ENCODE measurements around the gene S100A6. TPM values are rescaled to one million over a fixed set of nuclear protein-coding genes. Genes with fewer than 3 reads are reported as not detected.
A peak's percentile ranks its signal among the peaks of the same experiment; 100 is the strongest.

S100A6 gene
- total and polyA plus RNA-seq, 2 donors (not counting 1 experiment from before 2014, with no cell fraction given): 110 to 213 TPM

DNA sequence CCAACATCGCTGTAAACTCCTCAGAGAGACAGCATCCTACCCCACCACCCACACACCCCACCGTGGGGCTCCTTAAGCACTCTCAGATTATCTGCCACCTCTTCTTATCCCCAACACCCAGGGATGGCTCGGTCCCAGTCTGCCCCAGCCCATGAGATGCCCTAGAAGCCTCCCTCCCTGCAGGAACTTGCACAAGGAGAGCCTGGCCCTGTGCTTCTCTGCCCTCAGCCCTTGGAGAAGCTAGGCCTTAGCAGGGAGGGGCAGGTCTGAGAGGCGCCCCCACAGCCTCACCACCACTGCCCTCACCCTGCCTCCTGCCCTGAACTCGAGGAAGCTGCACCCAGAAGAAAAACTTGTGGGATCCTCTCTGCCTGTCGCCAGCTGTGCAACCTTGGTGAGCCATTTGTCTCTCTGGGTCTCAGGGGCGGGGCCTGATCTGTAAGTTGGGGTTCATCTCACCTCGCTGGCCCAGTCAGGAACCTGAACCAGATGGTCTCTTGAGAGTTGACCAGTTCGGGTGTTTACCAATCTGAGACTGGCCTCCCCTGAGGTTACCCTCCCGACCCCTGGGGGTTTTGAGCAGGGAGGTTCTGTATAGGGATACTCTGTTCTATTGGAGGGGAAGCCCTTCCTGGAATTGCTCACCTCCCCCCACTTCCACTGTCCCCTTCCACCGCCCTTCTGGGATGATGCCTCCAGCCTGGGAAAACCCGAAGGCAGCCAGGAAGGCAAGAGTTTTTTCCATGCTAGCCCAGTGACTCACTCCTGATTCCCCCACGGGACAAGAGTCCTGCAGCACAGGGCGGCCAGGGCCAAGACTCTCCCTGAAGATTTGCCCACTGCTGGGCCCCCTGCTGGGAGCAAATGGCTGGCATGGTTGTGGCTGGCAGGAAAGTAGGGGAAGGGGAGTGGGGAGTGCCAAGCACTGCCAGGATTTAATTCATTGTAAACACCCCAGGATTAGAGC is 13.2 kb upstream of the S100A6 start, which contains the start of gene S100A3:
Gene S100A3, minus strand, starts transcription at position 537 of the 967 bp plus-strand sequence. CDS start 773 bp downstream, outside the sequence.
- Mint-ChIP-seq H3K9me3 (ENCODE audit: insufficient read depth) (no peaks in the 10 kb centered on the region), H3K27ac (peak within 1 kb of the TSS; percentile 37), H3K4me3 (no peak within 1 kb of the TSS), H3K4me1 (peaks cover 31% of the 10 kb centered on the region), H3K27me3 (peaks cover 16% of the 10 kb centered on the region)
- WGBS (ENCODE audit: insufficient coverage): 78% methylated on average over 11 of the region's 14 CpGs
- ChIA-PET POLR2A (no interaction called here), CTCF (interaction anchor here (1.6 to 7.5 kb wide), 2 partner anchors 14 to 16 kb away, joined by 5 to 59 read pairs; partner anchors contain the start of gene S100A6)
- H3K4me1 ChIP-seq (ENCODE audit: control insufficient read depth in 2 of 2, insufficient read depth in 2 of 2, low read length in 2 of 2): peaks cover 22 to 28% of the 10 kb centered on the region in 2 donors
- H3K4me2 ChIP-seq (replicated peaks; ENCODE audit: low read depth, low read length, poor library complexity, severe bottlenecking): no peak within 1 kb of the TSS
- no peaks in the 10 kb centered on the region for H4K20me1 ChIP-seq (ENCODE audit: control insufficient read depth, insufficient read depth, low read length, poor library complexity, severe bottlenecking)
- ATAC-seq (ENCODE audit: low read depth) (no peak), DNase-seq (no peak)
- intact Hi-C loops (cut with micrococcal nuclease): no loop called here
- no peak within 1 kb of the TSS for H3K9ac ChIP-seq (ENCODE audit: low read length)
- H3K27ac ChIP-seq (ENCODE audit: low read length in 2 of 2): no peak within 1 kb of the TSS
- H3K4me3 ChIP-seq (ENCODE audit: control extremely low read depth in 1 of 5, extremely low read depth in 1 of 5, insufficient read depth in 1 of 5, low read depth in 2 of 5, low read length in 4 of 5): no peak within 1 kb of the TSS
- peaks cover 0 to 5% (median 0%) of the 10 kb centered on the region in 4 experiments for H3K27me3 ChIP-seq (replicated peaks in 1 of 4; ENCODE audit: control extremely low read depth in 1 of 4, control insufficient read depth in 3 of 4, insufficient read depth in 4 of 4, low read length in 3 of 4)
- no peaks in the 10 kb centered on the region for H3K79me2 ChIP-seq (ENCODE audit: control insufficient read depth, insufficient read depth, low read length)
- H3K9me3 ChIP-seq (ENCODE audit: control extremely low read depth in 1 of 3, control insufficient read depth in 2 of 3, insufficient read depth in 1 of 3, low read length in 2 of 3): no peaks in the 10 kb centered on the region
- no peaks in the 10 kb centered on the region for H3K36me3 ChIP-seq (replicated peaks in 1 of 2; ENCODE audit: control extremely low read depth in 1 of 2, control insufficient read depth in 1 of 2, extremely low read depth in 1 of 2, insufficient read depth in 2 of 2, low read length in 1 of 2)
- TF ChIP-seq, protein P1, sequence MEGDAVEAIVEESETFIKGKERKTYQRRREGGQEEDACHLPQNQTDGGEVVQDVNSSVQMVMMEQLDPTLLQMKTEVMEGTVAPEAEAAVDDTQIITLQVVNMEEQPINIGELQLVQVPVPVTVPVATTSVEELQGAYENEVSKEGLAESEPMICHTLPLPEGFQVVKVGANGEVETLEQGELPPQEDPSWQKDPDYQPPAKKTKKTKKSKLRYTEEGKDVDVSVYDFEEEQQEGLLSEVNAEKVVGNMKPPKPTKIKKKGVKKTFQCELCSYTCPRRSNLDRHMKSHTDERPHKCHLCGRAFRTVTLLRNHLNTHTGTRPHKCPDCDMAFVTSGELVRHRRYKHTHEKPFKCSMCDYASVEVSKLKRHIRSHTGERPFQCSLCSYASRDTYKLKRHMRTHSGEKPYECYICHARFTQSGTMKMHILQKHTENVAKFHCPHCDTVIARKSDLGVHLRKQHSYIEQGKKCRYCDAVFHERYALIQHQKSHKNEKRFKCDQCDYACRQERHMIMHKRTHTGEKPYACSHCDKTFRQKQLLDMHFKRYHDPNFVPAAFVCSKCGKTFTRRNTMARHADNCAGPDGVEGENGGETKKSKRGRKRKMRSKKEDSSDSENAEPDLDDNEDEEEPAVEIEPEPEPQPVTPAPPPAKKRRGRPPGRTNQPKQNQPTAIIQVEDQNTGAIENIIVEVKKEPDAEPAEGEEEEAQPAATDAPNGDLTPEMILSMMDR (IDR thresholded peaks at IDR 0.05): no peak
- no peak for TF ChIP-seq EZH2 (IDR thresholded peaks at IDR 0.05; ENCODE audit: borderline replicate concordance, insufficient read depth, low read depth, low read length, poor library complexity, severe bottlenecking)
- no peak within 1 kb of the TSS for H2AFZ ChIP-seq (ENCODE audit: insufficient read depth, low read depth, low read length, poor library complexity, severe bottlenecking)
